ENCODE results near the gene PDE4D.

GRCh38 chr5:59716029-59716428 is 177.5 kb downstream of the PDE4D start:
- TF ChIP-seq, protein P1, sequence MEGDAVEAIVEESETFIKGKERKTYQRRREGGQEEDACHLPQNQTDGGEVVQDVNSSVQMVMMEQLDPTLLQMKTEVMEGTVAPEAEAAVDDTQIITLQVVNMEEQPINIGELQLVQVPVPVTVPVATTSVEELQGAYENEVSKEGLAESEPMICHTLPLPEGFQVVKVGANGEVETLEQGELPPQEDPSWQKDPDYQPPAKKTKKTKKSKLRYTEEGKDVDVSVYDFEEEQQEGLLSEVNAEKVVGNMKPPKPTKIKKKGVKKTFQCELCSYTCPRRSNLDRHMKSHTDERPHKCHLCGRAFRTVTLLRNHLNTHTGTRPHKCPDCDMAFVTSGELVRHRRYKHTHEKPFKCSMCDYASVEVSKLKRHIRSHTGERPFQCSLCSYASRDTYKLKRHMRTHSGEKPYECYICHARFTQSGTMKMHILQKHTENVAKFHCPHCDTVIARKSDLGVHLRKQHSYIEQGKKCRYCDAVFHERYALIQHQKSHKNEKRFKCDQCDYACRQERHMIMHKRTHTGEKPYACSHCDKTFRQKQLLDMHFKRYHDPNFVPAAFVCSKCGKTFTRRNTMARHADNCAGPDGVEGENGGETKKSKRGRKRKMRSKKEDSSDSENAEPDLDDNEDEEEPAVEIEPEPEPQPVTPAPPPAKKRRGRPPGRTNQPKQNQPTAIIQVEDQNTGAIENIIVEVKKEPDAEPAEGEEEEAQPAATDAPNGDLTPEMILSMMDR (IDR thresholded peaks at IDR 0.05), result no peak
- TF ChIP-seq POLR2A (IDR thresholded peaks at IDR 0.05), result no peak
